MM.1S (cell line): ENCODE data around the gene C19orf53.

Source experiments
- DNase-seq: peaks from one replicate; pipeline ENCODE4 v3.0.0-alpha.2; 2015
- H2AFZ ChIP-seq: fragments of 300-600 bp; sonication (generic); 2 replicates; pipeline ENCODE4 v1.6.0; 2016; ENCODE audit warnings: antibody characterized with exemption, low read length
- H3F3A ChIP-seq: fragments of 300-600 bp; sonication (generic); 2 replicates; pipeline ENCODE4 v1.6.1; 2016; ENCODE audit warnings: mild to moderate bottlenecking, antibody characterized with exemption, low read length, moderate library complexity, mixed read lengths; ENCODE audit not compliant: insufficient read depth
- H3K27ac ChIP-seq: fragments of 300-600 bp; sonication (generic); 2 replicates; pipeline ENCODE4 v1.5.1; 2016; ENCODE audit warnings: mild to moderate bottlenecking, low read length
- H3K27me3 ChIP-seq: fragments of 300-600 bp; sonication (generic); replicated peaks from 2 replicates; pipeline ENCODE4 v1.6.0; 2016; ENCODE audit warnings: low read length; ENCODE audit not compliant: insufficient read depth
- H3K36me3 ChIP-seq: fragments of 300-600 bp; sonication (generic); replicated peaks from 2 replicates; pipeline ENCODE4 v1.6.1; 2016; ENCODE audit warnings: mild to moderate bottlenecking, low read length, mixed read lengths; ENCODE audit not compliant: insufficient read depth
- H3K4me1 ChIP-seq: fragments of 300-600 bp; sonication (generic); 2 replicates; pipeline ENCODE4 v1.6.1; 2016; ENCODE audit warnings: low read length, mixed read lengths
- H3K4me2 ChIP-seq: fragments of 300-600 bp; sonication (generic); 2 replicates; pipeline ENCODE4 v1.6.0; 2016; ENCODE audit warnings: low read depth, low read length
- H3K4me3 ChIP-seq: fragments of 300-600 bp; sonication (generic); 2 replicates; pipeline ENCODE4 v1.5.1; 2016; ENCODE audit warnings: low read length, mixed read lengths
- H3K79me2 ChIP-seq: fragments of 300-600 bp; sonication (generic); 2 replicates; pipeline ENCODE4 v1.6.1; 2016; ENCODE audit warnings: mixed run types, low read length, mixed read lengths
- H3K9ac ChIP-seq: fragments of 300-600 bp; sonication (generic); 2 replicates; pipeline ENCODE4 v1.6.1; 2016; ENCODE audit warnings: low read length, mixed read lengths
- H3K9me2 ChIP-seq: fragments of 300-600 bp; sonication (generic); replicated peaks from 2 replicates; pipeline ENCODE4 v1.6.1; 2016; ENCODE audit warnings: mild to moderate bottlenecking, low read length, mixed read lengths; ENCODE audit not compliant: insufficient read depth
- H3K9me3 ChIP-seq: fragments of 300-600 bp; sonication (generic); replicated peaks from 2 replicates; pipeline ENCODE4 v1.6.1; 2016; ENCODE audit warnings: mild to moderate bottlenecking, low read length, mixed read lengths; ENCODE audit not compliant: insufficient read depth
- H4K20me1 ChIP-seq: fragments of 300-600 bp; sonication (generic); 2 replicates; pipeline ENCODE4 v1.6.1; 2016; ENCODE audit warnings: mild to moderate bottlenecking, low read length, moderate library complexity, mixed read lengths; ENCODE audit not compliant: insufficient read depth
- CTCF ChIP-seq: fragments of 300-600 bp; sonication (generic); IDR thresholded peaks from 2 replicates; pipeline ENCODE4 v1.5.1; 2016; ENCODE audit warnings: antibody characterized with exemption, low read length, mixed read lengths
- EZH2 ChIP-seq: fragments of 300-600 bp; sonication (generic); optimal IDR thresholded peaks from 2 replicates; pipeline ENCODE3; 2017; ENCODE audit warnings: low read depth, mild to moderate bottlenecking, antibody characterized with exemption, low read length, mixed read lengths
- EZH2phosphoT487 ChIP-seq: fragments of 300-600 bp; sonication (generic); IDR thresholded peaks from 2 replicates; pipeline ENCODE4 v1.6.1; 2018; ENCODE audit warnings: antibody characterized with exemption, low read length

The C19orf53 gene

DNA sequence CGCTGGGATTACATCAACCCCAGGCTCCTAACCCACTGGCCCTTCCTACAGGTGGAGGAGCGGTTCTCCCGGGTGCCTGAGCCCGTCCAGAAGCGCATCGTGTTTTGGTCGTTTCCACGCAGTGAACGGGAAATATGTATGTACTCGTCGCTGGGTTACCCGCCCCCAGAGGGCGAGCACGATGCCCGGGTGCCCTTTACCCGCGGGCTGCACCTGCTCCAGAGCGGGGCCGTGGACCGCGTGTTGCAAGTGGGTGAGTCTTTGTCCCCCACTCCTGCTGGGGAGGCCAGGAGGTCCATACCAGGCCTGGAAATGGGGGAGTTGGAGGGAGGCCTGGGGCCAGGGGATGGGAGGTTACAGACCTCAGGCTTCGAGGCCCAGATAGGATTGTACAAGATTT lies 25.4 kb downstream of the C19orf53 start:
- no peaks in the 10 kb centered on the region for H3K27me3 ChIP-seq
- no peaks in the 10 kb centered on the region for H4K20me1 ChIP-seq
- no peaks in the 10 kb centered on the region for H3K79me2 ChIP-seq
- H3K9ac ChIP-seq: no peak overlapping the region
- no peak overlapping the region for H3K4me2 ChIP-seq
- no peaks in the 10 kb centered on the region for H3K9me2 ChIP-seq
- H3K36me3 ChIP-seq: no peaks in the 10 kb centered on the region
- 0 out of 2 replicates have a peak, but pooled peaks cover 5% of the 10 kb centered on the region for H3K4me1 ChIP-seq
- no peak for DNase-seq
- TF ChIP-seq EZH2phosphoT487 (no peak), CTCF (no peak), EZH2 (no peak)
- no peaks in the 10 kb centered on the region for H3F3A ChIP-seq
- no peak overlapping the region for H3K4me3 ChIP-seq
- H3K27ac ChIP-seq: no peak overlapping the region
- no peaks in the 10 kb centered on the region for H3K9me3 ChIP-seq
- H2AFZ ChIP-seq: no peak overlapping the region

- H3K4me3 ChIP-seq: no peak overlapping the region
- no peaks in the 10 kb centered on the region for H3K79me2 ChIP-seq
- no peak overlapping the region for H3K9ac ChIP-seq
- H2AFZ ChIP-seq: no peak overlapping the region
- no peaks in the 10 kb centered on the region for H3K27me3 ChIP-seq
- H3F3A ChIP-seq: no peaks in the 10 kb centered on the region
- no peak overlapping the region for H3K27ac ChIP-seq
- no peaks in the 10 kb centered on the region for H3K9me3 ChIP-seq
- H3K4me2 ChIP-seq: no peak overlapping the region
- no peaks in the 10 kb centered on the region for H4K20me1 ChIP-seq
- H3K36me3 ChIP-seq: no peaks in the 10 kb centered on the region
- H3K9me2 ChIP-seq: no peaks in the 10 kb centered on the region
- no peak for TF ChIP-seq CTCF
- TF ChIP-seq EZH2: no peak
- no peak for TF ChIP-seq EZH2phosphoT487
- H3K4me1 ChIP-seq: no peaks in the 10 kb centered on the region
- DNase-seq: no peak
Observed at GRCh38 chr19:13803038-13803437, 28.8 kb downstream of the C19orf53 start.

DNA sequence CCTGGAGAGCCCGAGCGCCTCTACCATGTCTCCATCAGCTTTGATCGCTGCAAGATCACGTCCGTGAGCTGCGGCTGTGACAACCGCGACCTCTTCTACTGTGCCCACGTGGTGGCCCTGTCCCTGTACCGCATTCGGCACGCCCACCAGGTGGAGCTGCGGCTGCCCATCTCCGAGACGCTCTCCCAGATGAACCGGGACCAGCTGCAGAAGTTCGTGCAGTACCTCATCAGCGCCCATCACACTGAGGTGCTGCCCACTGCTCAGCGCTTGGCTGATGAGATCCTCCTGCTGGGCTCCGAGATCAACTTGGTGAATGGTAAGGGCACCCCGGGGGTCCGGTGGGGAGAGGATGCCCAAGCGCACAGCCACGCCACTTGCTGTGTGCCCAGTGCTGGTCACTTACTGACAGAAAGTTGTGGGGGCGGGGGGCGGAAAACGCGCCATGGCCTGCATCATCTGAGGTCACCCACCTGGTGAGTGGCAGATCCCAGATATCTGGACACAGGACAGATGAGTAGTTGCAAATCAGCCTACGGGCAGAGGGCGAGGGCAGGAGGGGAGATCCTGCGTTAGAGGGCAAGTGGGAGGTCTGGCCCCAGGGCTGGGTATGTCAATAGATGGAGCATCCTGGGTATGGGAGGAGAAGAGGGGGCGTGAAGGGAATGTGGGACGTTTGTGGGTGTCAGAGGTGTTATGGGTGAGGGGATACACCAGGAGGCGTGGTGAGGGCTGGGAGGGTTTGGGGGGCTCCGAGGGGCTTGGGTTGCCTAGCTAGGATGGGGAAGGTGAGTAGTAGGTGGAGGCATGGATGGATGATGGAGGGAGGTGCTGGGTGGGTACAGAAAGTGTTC lies 30.8 kb downstream of the C19orf53 start:
- H3K79me2 ChIP-seq: no peaks in the 10 kb centered on the region
- H3K4me3 ChIP-seq: no peak overlapping the region
- no peaks in the 10 kb centered on the region for H4K20me1 ChIP-seq
- H3K4me2 ChIP-seq: no peak overlapping the region
- no peaks in the 10 kb centered on the region for H3K9me3 ChIP-seq
- DNase-seq: no peak
- H3K36me3 ChIP-seq: no peaks in the 10 kb centered on the region
- TF ChIP-seq CTCF (no peak), EZH2phosphoT487 (no peak), EZH2 (no peak)
- H3K27me3 ChIP-seq: no peaks in the 10 kb centered on the region
- no peaks in the 10 kb centered on the region for H3F3A ChIP-seq
- no peaks in the 10 kb centered on the region for H3K9me2 ChIP-seq
- H3K27ac ChIP-seq: no peak overlapping the region
- no peak overlapping the region for H3K9ac ChIP-seq
- H2AFZ ChIP-seq: no peak overlapping the region
- no peaks in the 10 kb centered on the region for H3K4me1 ChIP-seq
